NOMO-1 treated with dmso at 0.1 percent for 144 hours (cell line): Measurements from ENCODE around the gene PTPN3.
"Not testable (repeated sequence)": the region's sequence is repeated elsewhere in the genome, so short reads cannot be mapped to it uniquely, and the experiment has no call there.

Source experiments
- DNase-seq: peaks from one replicate; lab custom pipeline; 2025; ENCODE audit not compliant: unreplicated experiment; lab: John Stamatoyannopoulos, UW

The PTPN3 gene

GRCh38 chr9:109403116-109403515, 95.0 kb downstream of the PTPN3 start:
- no peak for DNase-seq

GRCh38 chr9:109401990-109402318, 96.2 kb downstream of the PTPN3 start:
- no peak for DNase-seq

- DNase-seq: no peak
These were observed 96.7 kb downstream of the PTPN3 start for GRCh38 chr9:109401169-109401989.

- DNase-seq: no peak
These were observed 98.8 kb downstream of the PTPN3 start for GRCh38 chr9:109399258-109399767.

GRCh38 chr9:109391176-109391575, 106.9 kb downstream of the PTPN3 start:
- no peak for DNase-seq

- no peak for DNase-seq
These were observed 110.3 kb downstream of the PTPN3 start for GRCh38 chr9:109387856-109388255.

- no peak for DNase-seq
These were observed 110.9 kb downstream of the PTPN3 start for GRCh38 chr9:109387206-109387605.

GRCh38 chr9:109385499-109385898, 112.6 kb downstream of the PTPN3 start:
- no peak for DNase-seq

- no peak for DNase-seq
These were observed 114.2 kb downstream of the PTPN3 start for GRCh38 chr9:109383947-109384346.

- no peak for DNase-seq
These were observed 114.8 kb downstream of the PTPN3 start for GRCh38 chr9:109383356-109383755.

- no peak for DNase-seq
These were observed 115.5 kb downstream of the PTPN3 start for GRCh38 chr9:109382585-109382984.

- DNase-seq: no peak
These were observed 115.9 kb downstream of the PTPN3 start for GRCh38 chr9:109382182-109382581.

- no peak for DNase-seq
These were observed 116.9 kb downstream of the PTPN3 start for GRCh38 chr9:109381011-109381729.

- DNase-seq: no peak
These were observed 118.6 kb downstream of the PTPN3 start for GRCh38 chr9:109379513-109379912.

GRCh38 chr9:109378316-109378715, 119.8 kb downstream of the PTPN3 start:
- DNase-seq: no peak

GRCh38 chr9:109372246-109372645, 125.9 kb downstream of the PTPN3 start:
- DNase-seq: no peak

- DNase-seq: no peak
These were observed 126.7 kb downstream of the PTPN3 start for GRCh38 chr9:109371374-109371773.

- DNase-seq: no peak
These were observed 128.8 kb downstream of the PTPN3 start for GRCh38 chr9:109369285-109369684.

GRCh38 chr9:109360771-109361170, 137.3 kb downstream of the PTPN3 start:
- no peak for DNase-seq

GRCh38 chr9:109358968-109359603, 139.0 kb downstream of the PTPN3 start:
- not testable (repeated sequence) for DNase-seq

- no peak for DNase-seq
These were observed 142.4 kb downstream of the PTPN3 start for GRCh38 chr9:109355564-109356297.
